WTC11 (cell line): ENCODE data around the gene PLIN5. TPM values are rescaled to one million over a fixed set of nuclear protein-coding genes. Genes with fewer than 3 reads are reported as not detected.

ENCODE experiments used
- ATAC-seq: fragments of 200-7000 bp; cut with Tn5 transposase; 2 replicates; pipeline ENCODE4 v1.10.0; 2021; ENCODE audit warnings: mild to moderate bottlenecking, moderate library complexity
- CTCF ChIA-PET: fragments of 300-600 bp; sonication (Branson Sonifier 250); formaldehyde crosslinking; loops from one replicate; lab custom pipeline; 2021; ENCODE audit warnings: antibody characterized with exemption; lab: Charles Lee
- POLR2A ChIA-PET: fragments of 350-600 bp; sonication (Branson Sonifier 250); formaldehyde crosslinking; loops from one replicate; lab custom pipeline; 2021; ENCODE audit warnings: antibody characterized with exemption; lab: Charles Lee
- DNase-seq: peaks from one replicate; pipeline ENCODE4 v3.0.0; 2021; ENCODE audit warnings: low spot score
- H3K27ac Mint-ChIP-seq: 2 replicates; pipeline ENCODE4 v1.8.0; 2021; ENCODE audit warnings: mixed read lengths
- H3K27me3 Mint-ChIP-seq: 2 replicates; pipeline ENCODE4 v1.8.0; 2021; ENCODE audit warnings: low read depth, mild to moderate bottlenecking, moderate library complexity, mixed read lengths
- H3K36me3 Mint-ChIP-seq: 2 replicates; pipeline ENCODE4 v1.8.0; 2021; ENCODE audit warnings: mixed read lengths
- H3K4me1 Mint-ChIP-seq: 2 replicates; pipeline ENCODE4 v1.8.0; 2022; ENCODE audit warnings: mixed read lengths
- H3K4me3 Mint-ChIP-seq: 2 replicates; pipeline ENCODE4 v1.8.0; 2021; ENCODE audit warnings: mild to moderate bottlenecking, moderate library complexity, mixed read lengths
- H3K9me3 Mint-ChIP-seq: 2 replicates; pipeline ENCODE4 v1.8.0; 2021; ENCODE audit warnings: mixed read lengths
- E2F5 ChIP-seq: sonication (generic); formaldehyde crosslinking; IDR thresholded peaks from 2 replicates; pipeline ENCODE4 v1.8.1; 2022; ENCODE audit warnings: mild to moderate bottlenecking, moderate library complexity, missing genetic modification reagents
- FOXJ3 ChIP-seq: sonication (generic); formaldehyde crosslinking; IDR thresholded peaks from 2 replicates; pipeline ENCODE4 v1.9.0; 2021; ENCODE audit warnings: missing genetic modification reagents, mild to moderate bottlenecking, borderline replicate concordance
- GABPB1 ChIP-seq: sonication (generic); formaldehyde crosslinking; IDR thresholded peaks from 2 replicates; pipeline ENCODE4 v1.8.1; 2023; ENCODE audit warnings: mild to moderate bottlenecking, missing genetic modification reagents
- KAT7 ChIP-seq: sonication (generic); formaldehyde crosslinking; IDR thresholded peaks from 2 replicates; pipeline ENCODE4 v1.8.1; 2023; ENCODE audit warnings: missing genetic modification reagents, mild to moderate bottlenecking, borderline replicate concordance
- MXD4 ChIP-seq: fragments of 250-450 bp; sonication (Bioruptor Pico); IDR thresholded peaks from 2 replicates; pipeline ENCODE4 v1.8.0; 2021; ENCODE audit warnings: mild to moderate bottlenecking, moderate library complexity, borderline replicate concordance
- PRRX2 ChIP-seq: fragments of 250-450 bp; sonication (Bioruptor Pico); IDR thresholded peaks from 2 replicates; pipeline ENCODE4 v1.8.0; 2021; ENCODE audit warnings: mild to moderate bottlenecking
- SOX15 ChIP-seq: fragments of 250-450 bp; sonication (Bioruptor Pico); IDR thresholded peaks from 2 replicates; pipeline ENCODE4 v1.9.0; 2021; ENCODE audit warnings: mild to moderate bottlenecking
- TP53 ChIP-seq: sonication (generic); formaldehyde crosslinking; IDR thresholded peaks from 2 replicates; pipeline ENCODE4 v1.8.1; 2023; ENCODE audit warnings: mild to moderate bottlenecking, missing genetic modification reagents
- USF1 ChIP-seq: sonication (generic); formaldehyde crosslinking; IDR thresholded peaks from 2 replicates; pipeline ENCODE4 v1.8.0; 2022; ENCODE audit warnings: mild to moderate bottlenecking, missing genetic modification reagents
- ZNF281 ChIP-seq: sonication (generic); formaldehyde crosslinking; IDR thresholded peaks from 2 replicates; pipeline ENCODE4 v1.8.0; 2023; ENCODE audit warnings: mild to moderate bottlenecking, missing genetic modification reagents
- total RNA-seq: library from RNA; stranded (reverse); gene quantifications from 3 replicates; pipeline ENCODE4 v1.2.3, GENCODE V29; 2021
- TF ChIP-seq, protein P1 (sequence below): sonication (generic); formaldehyde crosslinking; conservative IDR thresholded peaks from 2 replicates; pipeline ENCODE4 v1.8.1; 2023; ENCODE audit warnings: mild to moderate bottlenecking, low read depth, missing genetic modification reagents, moderate library complexity
- TF ChIP-seq, protein P2 (sequence below): sonication (generic); formaldehyde crosslinking; conservative IDR thresholded peaks from 2 replicates; pipeline ENCODE4 v1.8.1; 2022; ENCODE audit warnings: mild to moderate bottlenecking, missing genetic modification reagents

Gene PLIN5
- total RNA-seq, 1 experiment from 2014 or later: 3.9 TPM

GRCh38 chr19:4522291-4523002 is 12.6 kb downstream of the PLIN5 start:
- TF ChIP-seq GABPB1 (CRISPR knock-in tag) (no peak), PRRX2 (CRISPR knock-in tag) (no peak), USF1 (CRISPR knock-in tag) (no peak), KAT7 (CRISPR knock-in tag) (no peak), SOX15 (CRISPR knock-in tag) (no peak)
- TF ChIP-seq, protein P1, sequence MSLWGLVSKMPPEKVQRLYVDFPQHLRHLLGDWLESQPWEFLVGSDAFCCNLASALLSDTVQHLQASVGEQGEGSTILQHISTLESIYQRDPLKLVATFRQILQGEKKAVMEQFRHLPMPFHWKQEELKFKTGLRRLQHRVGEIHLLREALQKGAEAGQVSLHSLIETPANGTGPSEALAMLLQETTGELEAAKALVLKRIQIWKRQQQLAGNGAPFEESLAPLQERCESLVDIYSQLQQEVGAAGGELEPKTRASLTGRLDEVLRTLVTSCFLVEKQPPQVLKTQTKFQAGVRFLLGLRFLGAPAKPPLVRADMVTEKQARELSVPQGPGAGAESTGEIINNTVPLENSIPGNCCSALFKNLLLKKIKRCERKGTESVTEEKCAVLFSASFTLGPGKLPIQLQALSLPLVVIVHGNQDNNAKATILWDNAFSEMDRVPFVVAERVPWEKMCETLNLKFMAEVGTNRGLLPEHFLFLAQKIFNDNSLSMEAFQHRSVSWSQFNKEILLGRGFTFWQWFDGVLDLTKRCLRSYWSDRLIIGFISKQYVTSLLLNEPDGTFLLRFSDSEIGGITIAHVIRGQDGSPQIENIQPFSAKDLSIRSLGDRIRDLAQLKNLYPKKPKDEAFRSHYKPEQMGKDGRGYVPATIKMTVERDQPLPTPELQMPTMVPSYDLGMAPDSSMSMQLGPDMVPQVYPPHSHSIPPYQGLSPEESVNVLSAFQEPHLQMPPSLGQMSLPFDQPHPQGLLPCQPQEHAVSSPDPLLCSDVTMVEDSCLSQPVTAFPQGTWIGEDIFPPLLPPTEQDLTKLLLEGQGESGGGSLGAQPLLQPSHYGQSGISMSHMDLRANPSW (CRISPR knock-in tag): no peak
- ChIA-PET POLR2A (no interaction called here), CTCF (interaction anchor here (0.5 to 5.9 kb wide), 51 partner anchors 7 to 276 kb away, joined by 3 to 285 read pairs (median 5); partner anchors contain the start of genes CHAF1A, FEM1A, HDGFL2 and LRG1)
- no peak for ATAC-seq
- DNase-seq: no peak
- no peak overlapping the region for H3K27ac Mint-ChIP-seq
- no peak overlapping the region for H3K4me3 Mint-ChIP-seq
- H3K4me1 Mint-ChIP-seq: no peaks in the 10 kb centered on the region
- no peaks in the 10 kb centered on the region for H3K9me3 Mint-ChIP-seq
- H3K27me3 Mint-ChIP-seq: peaks cover 48% of the 10 kb centered on the region
- H3K36me3 Mint-ChIP-seq: no peaks in the 10 kb centered on the region

DNA sequence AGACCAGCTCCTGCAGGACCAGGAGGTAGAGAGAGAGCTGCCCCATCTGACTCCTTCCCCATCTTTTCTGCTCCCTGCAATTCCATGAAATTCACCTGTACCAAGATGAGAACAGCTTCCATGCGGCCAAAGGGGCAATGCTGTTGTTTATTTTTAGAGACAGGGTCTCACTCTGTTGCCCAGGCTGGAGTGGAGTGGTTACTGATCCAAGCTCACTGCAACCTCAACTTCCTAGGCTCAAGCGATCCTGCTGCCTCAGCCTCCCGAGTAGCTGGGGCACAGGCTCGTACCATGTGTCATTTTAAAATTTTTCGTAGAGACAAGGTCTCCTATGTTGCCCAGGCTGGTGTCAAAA is 13.2 kb downstream of the PLIN5 start:
- ChIA-PET CTCF (interaction anchor here (0.6 to 1.8 kb wide), 10 partner anchors 13 to 116 kb away, joined by 3 to 14 read pairs (median 4); partner anchors contain the start of gene PLIN5), POLR2A (no interaction called here)
- no peaks in the 10 kb centered on the region for H3K9me3 Mint-ChIP-seq
- no peaks in the 10 kb centered on the region for H3K36me3 Mint-ChIP-seq
- TF ChIP-seq TP53 (CRISPR knock-in tag) (no peak), ZNF281 (CRISPR knock-in tag) (no peak), FOXJ3 (no peak), MXD4 (CRISPR knock-in tag) (no peak), E2F5 (no peak)
- TF ChIP-seq, protein P2, sequence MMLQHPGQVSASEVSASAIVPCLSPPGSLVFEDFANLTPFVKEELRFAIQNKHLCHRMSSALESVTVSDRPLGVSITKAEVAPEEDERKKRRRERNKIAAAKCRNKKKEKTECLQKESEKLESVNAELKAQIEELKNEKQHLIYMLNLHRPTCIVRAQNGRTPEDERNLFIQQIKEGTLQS: no peak
- TF ChIP-seq, protein P1 (CRISPR knock-in tag): no peak
- TF ChIP-seq, all 79 proteins: peak for 0
- ATAC-seq (no peak), DNase-seq (no peak)
- Mint-ChIP-seq H3K27ac (no peak overlapping the region), H3K27me3 (peaks cover 52% of the 10 kb centered on the region), H3K4me1 (no peaks in the 10 kb centered on the region), H3K4me3 (no peak overlapping the region)
